Cardiac septum (tissue), 1 donor: ENCODE measurements around the gene PRPSAP2. TPM values are rescaled to one million over a fixed set of nuclear protein-coding genes. Genes with fewer than 3 reads are reported as not detected.
"Not testable (repeated sequence)": the region's sequence is repeated elsewhere in the genome, so short reads cannot be mapped to it uniquely, and the experiment has no call there.

Source experiments
- DNase-seq: peaks from one replicate; pipeline ENCODE4 v3.0.0-alpha.2; 2020; ENCODE audit warnings: low spot score
- intact Hi-C: fragments of 100-400 bp; cut with DNase I; formaldehyde crosslinking; loops from one replicate; pipeline ENCODE4 v1.14.0; 2022
- total RNA-seq: library from RNA; stranded (reverse); fragmentation: NEBNext Ultra II Directional; extraction: Animal tissue kit (Norgen Biotek cat#: 25700); gene quantifications from one replicate; pipeline ENCODE4 v1.2.1, GENCODE V29; 2021
- donor health status: DM: no; HTN: no; CAD: no.

Gene PRPSAP2
- total RNA-seq, 1 donor from 2014 or later: 20.9 TPM

DNA sequence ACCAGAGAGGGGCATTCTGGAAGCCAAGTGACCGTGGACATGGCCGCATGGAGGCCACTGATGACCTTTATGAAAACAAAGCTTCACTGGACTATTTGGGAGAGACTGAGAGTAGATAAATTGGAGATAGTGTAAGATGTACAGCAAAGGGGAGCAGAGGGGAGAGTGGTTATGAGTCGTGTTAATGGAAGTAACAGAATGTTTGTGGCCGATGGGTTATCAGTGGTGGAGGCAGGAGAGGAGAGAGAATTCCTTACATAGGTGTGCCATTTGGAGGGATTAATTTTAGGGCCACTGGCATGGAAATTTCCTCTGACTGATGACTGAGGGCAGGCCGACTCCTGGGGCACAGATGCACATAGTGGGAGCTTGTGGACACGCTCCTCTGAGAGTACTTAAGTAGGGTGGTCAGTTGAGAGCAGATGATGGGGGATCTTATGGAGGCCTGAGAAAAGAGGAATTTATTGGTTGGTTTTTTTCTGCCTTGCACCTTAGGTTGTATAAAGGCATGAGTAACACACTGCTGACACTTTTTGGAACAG is 19.2 kb downstream of the PRPSAP2 start:
- intact Hi-C loops: no loop called here
- DNase-seq: no peak

GRCh38 chr17:18888766-18889290 is 30.9 kb downstream of the PRPSAP2 start:
- intact Hi-C loops: no loop called here

GRCh38 chr17:18889658-18890057 is 31.7 kb downstream of the PRPSAP2 start:
- no peak for DNase-seq
- intact Hi-C loops: no loop called here

More at GRCh38 chr17:18888766-18889290, 30.9 kb downstream of the PRPSAP2 start:
- no peak for DNase-seq

DNA sequence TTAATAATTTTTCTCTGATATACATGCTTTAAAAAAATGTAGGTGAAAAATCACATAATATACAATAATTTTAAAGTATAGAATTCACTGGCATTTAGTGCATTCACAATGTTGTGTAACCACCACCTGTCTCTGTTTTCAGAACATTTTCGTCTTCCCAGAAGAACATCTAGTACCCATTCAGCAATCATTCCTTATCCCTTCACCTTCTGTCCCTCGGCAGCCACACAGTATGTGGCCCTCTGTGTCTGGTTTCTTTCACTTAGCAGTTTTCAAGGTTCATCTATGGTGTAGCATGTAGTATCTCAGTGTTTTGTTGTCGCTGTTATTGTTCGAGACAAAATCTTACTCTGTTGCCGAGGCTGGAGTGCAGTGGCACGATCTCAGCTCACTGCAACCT is 33.6 kb downstream of the PRPSAP2 start:
- DNase-seq: no peak
- intact Hi-C loops: no loop called here

GRCh38 chr17:18896146-18896545 is 38.2 kb downstream of the PRPSAP2 start:
- intact Hi-C loops: no loop called here
- no peak for DNase-seq

GRCh38 chr17:18896947-18897346 is 39.0 kb downstream of the PRPSAP2 start:
- DNase-seq: no peak
- intact Hi-C loops: no loop called here

DNA sequence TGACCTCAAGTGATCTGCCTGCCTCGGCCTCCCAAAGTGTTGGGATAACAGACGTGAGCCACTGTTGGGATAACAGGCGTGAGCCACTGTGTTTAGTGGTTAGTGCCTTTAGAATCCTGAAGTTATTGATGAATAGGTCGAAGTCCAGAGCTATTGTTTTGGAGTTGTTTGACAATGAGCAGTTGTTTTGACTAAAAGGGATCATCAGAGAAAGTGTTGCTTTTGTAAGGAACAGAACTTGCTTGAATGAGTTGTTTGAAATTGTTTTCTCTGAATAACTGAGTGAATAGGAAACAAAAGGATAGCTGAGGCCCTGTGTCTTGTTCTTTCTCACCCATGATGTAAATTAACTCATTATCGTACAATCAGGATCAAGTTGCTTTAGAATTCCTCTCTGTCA is 46.6 kb downstream of the PRPSAP2 start:
- DNase-seq: no peak
- intact Hi-C loops: no loop called here

DNA sequence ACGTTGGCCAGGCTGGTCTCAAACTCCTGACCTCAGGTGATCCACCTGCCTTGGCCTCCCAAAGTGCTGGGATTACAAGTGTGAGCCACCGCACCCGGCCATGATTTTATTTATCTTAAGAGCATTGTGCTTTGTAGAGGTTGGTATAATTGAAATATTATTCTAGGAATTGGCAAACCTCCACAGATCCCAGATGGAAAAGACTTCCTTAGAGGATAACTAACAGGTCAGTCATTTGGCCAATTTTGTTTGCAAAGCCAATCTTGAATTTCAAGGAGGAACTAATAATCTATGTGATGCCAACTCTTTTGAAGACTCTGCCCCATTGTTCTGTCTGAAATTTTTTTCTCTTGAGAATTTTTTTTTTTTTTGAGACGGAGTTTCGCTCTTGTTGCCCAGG is 47.3 kb downstream of the PRPSAP2 start:
- intact Hi-C loops: no loop called here

GRCh38 chr17:18910326-18910725 is 52.4 kb downstream of the PRPSAP2 start:
- intact Hi-C loops: no loop called here
- no peak for DNase-seq

More for the DNA sequence above, 47.3 kb downstream of the PRPSAP2 start:
- DNase-seq: no peak

DNA sequence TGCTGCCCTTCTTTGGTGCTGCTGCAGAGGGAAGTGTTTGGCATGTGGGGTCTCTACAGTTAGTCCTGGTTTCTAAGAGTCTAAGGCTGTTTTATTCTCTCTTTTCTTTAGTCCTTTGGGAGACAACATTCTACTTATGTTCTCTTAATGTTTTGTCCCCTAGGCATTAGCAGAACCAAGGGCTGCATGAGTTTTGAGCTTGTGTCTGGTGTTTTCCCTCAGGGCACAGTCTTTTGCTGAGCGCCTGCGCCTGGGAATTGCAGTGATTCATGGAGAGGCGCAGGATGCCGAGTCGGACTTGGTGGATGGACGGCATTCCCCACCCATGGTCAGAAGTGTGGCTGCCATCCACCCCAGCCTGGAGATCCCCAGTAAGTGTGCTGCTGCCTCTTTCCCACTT is 53.0 kb downstream of the PRPSAP2 start:
- no peak for DNase-seq
- intact Hi-C loops: no loop called here

GRCh38 chr17:18916816-18917500 is 59.0 kb downstream of the PRPSAP2 start:
- no peak for DNase-seq
- intact Hi-C loops: no loop called here

DNA sequence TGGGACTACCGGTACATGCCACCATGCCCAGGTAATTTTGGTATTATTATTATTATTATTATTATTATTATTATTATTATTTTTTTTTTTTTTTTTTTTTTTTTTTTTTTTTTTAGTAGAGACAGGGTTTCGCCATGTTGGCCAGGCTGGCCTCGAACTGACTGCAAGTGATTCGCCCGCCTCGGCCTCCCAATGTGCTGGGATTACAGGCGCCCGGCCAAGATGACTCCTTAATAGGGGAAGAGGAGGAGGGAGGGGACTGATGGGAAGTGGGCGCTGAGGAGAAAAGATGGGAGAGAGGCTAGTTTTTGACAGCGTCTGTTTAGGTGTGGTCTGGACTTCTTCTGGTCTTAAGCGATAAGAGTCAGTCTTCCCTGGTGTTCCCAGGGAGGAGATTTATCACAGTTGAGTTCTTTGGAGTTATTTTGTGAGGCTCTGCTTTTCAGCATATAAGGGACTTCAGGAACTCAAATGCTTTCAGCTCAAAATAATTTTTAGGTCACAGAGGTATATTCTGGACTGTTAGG is 59.6 kb downstream of the PRPSAP2 start:
- intact Hi-C loops: no loop called here
- no peak for DNase-seq

- intact Hi-C loops: no loop called here
- no peak for DNase-seq
These were observed 62.0 kb downstream of the PRPSAP2 start for GRCh38 chr17:18919963-18920362.

DNA sequence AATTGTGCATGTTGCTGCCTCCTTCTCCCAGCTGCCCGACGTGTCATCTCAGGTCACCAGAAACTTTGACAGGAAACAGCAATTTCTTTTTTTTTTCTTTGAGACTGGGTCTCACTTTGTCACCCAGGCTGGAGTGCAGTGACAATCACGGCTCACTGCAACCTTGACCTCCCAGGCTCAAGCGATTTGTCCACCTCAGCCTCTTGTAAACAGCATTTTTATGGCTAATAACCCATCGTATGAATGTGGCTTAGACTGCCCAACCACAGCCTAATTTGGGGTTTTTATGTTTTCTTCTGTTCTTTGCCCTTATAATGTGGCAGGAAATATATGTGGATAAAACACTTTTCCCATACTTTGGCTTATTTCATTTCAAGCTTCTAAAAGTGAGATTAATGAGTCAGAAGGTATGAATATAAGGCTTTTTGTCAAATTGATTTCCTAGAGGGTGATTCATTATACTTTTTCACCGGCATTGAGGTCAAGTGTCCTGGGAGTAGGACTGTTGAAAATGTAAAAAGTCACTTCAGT is 63.0 kb downstream of the PRPSAP2 start:
- intact Hi-C loops: no loop called here
- no peak for DNase-seq

DNA sequence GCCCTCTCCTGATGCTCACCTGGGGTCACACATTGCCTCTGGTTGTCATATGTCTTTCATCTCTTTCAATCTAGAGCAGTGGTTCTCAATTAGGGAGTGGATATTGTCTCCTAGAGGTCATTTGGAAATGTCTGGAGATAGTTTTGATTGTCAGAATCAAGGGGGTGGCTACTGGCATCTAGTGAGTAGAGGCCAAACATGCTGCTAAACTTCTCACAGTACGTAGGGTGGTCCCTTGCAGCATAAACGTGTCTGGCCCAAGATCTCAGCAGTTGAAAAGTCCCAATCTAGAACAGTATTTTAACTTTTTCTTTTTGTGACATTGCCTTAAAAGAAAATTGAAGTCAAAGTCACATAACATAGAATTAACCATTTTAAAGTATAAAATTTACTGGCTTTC is 63.6 kb downstream of the PRPSAP2 start:
- intact Hi-C loops: no loop called here
- no peak for DNase-seq

GRCh38 chr17:18921912-18922451 is 64.1 kb downstream of the PRPSAP2 start:
- intact Hi-C loops: no loop called here
- no peak for DNase-seq

GRCh38 chr17:18922596-18922995 is 64.7 kb downstream of the PRPSAP2 start:
- intact Hi-C loops, DNase-seq: not testable (repeated sequence)

DNA sequence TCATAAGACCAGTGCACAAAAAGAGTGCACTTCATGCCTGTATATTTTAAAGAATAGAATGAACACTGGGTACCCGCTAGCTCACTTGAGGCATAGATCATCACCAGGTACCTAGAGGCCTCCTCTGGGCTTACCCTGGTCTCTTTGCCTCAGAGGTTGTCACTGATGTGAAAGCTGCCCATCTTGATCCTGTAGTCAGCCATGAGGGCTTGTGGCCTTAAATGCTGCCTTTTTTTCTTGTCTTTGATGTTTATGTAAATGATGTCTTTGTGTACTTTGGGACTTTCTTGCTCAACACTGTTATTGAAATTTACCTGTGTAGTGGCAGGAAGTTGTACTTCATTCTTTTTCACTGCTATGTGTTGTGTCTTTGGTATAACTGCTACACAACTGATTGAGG is 67.3 kb downstream of the PRPSAP2 start:
- intact Hi-C loops: no loop called here
- DNase-seq: no peak

DNA sequence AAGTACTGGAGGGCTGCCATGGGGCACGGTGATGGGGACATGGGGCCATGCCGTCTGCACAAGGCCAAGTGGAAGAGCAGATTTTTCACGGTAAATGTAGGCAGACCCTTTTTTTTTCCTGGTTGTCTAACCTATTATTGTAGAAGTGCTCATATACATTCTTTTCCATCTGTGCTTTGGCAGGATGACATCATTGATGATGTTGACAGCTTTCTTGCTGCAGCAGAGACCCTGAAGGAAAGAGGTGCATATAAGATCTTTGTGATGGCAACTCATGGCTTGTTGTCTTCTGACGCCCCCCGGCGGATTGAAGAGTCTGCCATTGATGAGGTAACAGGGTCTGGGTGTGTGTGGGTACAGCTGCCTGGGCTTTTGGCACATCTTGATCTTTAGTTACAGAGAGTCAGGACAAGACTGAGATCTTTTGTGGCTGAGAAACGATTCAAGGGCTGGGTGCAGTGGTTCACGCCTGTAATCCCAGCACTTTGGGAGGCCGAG is 70.7 kb downstream of the PRPSAP2 start:
- intact Hi-C loops: no loop called here
- no peak for DNase-seq

DNA sequence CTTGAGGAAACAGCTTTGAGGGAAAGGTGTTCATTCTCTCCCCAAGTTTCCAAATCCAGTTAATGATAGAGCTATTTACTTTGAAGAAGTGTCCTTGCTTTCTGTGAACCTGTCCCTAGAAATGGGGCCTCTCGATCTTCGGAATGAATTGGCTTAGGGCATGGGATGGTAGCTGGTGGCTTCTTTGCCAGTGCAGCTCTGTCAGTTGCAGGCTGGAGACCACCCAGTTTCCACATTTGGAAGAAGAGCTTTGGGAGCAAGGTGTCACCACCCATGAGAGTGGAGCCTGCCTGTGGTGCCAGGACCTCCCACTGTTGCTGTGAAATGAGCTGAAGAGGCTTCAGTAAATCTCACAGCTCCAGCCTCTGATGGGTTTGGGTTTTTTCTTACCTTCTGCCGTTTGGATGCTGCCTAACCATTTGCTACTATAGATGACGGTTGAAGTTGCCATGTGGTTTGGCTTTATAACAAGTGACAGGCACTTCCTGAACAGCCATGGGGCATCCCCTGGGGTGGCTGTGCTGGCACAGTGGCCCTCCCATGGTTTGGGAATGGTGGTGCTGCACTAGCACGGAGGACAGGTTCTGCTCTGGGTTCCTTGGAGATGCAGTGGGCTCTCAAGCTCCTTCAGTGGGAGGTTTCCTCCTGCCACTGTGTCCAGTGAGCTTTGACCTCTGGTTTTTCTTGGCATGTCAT is 74.6 kb downstream of the PRPSAP2 start:
- intact Hi-C loops: no loop called here
- DNase-seq: no peak
